Forelimb muscle (tissue), 1 donor: ENCODE results near the gene HUNK. TPM values are rescaled to one million over a fixed set of nuclear protein-coding genes. Genes with fewer than 3 reads are reported as not detected.

ENCODE experiments used
- DNase-seq: peaks from one replicate; pipeline ENCODE4 v3.0.0-alpha.2; 2013; ENCODE audit warnings: low read depth
- polyA plus RNA-seq: library from polyadenylated mRNA; unstranded; fragments of 120-200 nt; gene quantifications from one replicate; pipeline ENCODE4 v1.2.1, GENCODE V29; 2013; ENCODE audit not compliant: insufficient read length

HUNK gene
- polyA plus RNA-seq, 1 donor: 5.0 TPM

DNA sequence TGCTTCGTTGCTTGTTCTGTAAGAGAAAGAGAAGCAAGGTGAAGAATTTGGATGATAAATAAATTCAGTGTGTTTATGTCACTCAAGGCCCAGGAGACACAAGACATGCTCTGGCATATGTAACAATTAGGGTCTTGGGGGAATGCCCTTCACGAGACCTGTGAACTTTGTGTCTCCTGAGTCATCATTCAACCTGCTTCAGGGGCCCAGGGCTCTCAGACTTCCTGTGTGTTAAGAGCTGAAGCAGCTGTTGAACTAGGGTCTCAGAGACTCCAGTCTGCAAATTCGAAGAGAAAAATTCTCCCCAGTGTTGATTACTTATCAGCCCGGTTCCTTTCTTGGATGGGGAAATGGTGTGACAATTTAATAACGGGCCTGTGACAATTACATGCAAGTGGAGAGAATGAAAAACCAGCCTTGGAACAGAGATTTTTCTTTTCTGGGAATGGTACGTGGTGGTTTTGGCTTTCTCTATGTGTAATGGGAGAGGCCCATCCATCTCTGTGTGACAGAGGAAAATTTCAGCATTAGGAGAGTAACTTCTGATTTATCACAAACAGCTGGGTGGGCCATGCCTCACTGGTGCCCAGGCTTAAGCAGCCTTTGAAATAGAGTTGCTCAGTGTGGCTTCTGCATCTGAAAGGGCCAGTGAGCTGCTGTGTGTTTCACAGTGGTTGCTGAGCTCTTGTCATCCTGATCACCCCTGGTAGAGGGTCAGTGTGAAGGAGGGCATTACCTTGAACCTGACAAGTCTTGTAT lies 22.4 kb downstream of the HUNK start:
- no peak for DNase-seq

DNA sequence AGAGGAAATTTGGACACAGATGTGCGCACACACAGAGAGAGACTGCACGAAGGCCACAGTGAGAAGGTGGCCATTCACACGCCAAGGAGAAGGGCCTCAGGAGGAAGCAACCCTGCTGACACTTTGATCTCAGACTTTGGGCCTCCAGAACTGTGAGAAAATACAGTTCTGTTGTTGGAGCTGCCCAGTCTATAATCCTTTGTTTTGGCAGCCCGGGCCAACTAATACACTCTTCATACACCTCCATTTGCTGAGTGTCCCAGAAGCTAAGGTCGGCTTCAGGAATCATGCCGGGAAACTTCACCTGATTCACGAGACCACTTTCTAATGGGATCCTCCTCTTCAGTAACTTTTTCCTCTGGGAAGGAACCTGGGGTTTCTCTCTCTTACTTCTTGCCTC lies 23.2 kb downstream of the HUNK start:
- no peak for DNase-seq

DNA sequence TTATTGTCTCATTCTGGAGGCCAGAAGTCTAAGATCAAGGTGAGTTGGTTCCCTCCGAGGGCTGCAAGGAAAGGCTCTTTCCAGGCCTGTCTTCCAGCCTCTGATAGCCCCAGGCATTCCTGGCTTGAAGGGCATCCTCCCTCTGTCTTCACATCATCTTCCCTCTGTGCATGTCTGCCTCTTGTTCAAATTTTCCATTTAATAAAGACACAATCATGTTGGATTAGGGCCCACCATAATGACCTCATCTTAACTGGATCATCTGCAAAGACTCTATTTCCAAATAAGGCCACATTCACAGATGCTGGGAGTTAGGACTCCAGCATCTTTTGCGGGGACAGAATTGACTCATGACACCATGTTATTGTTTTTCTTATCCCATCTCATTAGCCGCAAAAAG lies 24.5 kb downstream of the HUNK start:
- DNase-seq: peak; percentile 71

DNA sequence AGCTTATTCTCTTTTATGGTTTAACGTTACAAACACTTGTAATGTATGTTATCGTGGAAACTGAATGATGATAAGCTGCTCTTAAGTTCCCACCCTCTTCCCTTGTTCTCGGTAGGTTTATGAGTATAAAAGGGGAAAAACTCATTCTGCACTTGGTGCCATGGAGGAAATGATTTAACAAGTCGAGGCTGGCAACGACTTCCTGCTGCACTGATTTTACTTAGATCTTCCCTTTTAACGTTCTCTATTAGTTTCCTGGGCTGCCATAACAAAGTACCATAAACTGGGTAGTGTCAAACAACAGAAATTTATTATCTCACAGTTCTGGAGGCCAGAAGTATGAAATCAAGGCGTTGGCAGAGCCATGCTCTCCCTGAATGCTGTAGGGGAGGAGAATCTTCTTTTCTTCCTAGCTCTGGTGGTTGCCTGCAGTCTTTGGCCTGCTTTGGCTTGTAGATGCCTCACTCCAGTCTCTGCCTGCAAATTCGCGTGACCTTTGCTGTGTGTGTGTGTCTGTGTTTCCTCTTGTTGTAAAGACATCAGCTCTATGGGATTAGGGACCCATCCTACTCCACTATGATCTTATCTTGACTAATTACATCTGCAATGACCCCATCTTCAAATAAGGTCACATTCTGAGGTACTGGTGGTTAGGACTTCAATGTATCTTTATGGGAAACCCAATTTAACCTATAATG lies 26.3 kb downstream of the HUNK start:
- no peak for DNase-seq

DNA sequence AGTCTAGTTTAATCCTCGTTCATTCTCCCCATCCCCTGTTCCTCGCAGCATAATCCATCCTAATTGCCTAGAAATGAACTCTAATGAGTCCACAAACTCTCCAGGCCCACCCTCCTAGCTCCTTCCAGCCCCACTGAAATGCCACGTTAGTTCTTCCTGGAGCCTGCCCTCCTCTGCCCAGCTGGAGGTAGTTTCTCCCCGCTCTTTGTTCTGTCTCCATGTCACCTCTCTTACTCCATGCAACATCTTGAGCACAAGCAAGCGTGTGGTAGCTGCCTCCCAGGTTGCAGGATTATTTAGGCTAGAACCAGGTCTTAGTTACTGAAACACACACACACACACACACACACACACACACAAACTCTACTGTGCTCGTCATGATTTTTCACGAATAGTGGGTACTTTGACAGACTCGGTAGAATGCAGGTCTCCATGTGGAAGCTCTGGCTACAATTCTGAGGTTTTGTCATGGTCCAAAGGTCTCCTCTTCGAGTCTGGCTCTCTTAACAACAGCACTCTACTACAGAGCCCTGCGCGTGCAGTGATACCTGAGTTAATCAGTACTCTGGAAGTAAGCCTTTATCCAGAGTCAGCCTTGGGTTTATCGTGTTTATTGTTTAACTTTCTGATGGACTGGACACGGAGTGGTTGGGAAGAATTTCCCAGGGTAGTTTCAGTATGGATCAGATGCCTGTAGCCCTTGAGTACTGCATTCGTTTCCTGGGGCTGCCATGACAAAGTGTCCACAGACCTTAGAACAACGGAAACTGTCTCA lies 27.5 kb downstream of the HUNK start:
- no peak for DNase-seq

DNA sequence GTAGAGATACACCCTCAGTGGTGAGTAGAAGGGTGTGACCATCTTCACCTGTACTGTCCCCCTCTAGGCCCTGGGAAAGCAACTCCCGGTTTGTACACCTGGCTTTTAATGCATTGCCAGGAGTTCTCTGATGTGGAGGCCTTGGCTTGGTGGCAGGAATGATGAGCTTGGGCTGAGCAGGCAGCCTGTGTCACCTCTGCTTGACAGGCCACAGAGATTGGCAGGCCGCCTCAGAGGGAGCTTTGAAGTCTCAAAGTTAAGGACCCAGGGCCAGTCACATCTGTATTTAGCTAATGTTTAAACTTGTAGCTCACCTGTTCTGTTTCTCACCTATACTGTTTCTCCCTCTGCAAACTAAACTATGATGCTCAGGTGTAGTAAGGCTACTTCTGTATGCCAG lies 28.5 kb downstream of the HUNK start:
- no peak for DNase-seq

DNA sequence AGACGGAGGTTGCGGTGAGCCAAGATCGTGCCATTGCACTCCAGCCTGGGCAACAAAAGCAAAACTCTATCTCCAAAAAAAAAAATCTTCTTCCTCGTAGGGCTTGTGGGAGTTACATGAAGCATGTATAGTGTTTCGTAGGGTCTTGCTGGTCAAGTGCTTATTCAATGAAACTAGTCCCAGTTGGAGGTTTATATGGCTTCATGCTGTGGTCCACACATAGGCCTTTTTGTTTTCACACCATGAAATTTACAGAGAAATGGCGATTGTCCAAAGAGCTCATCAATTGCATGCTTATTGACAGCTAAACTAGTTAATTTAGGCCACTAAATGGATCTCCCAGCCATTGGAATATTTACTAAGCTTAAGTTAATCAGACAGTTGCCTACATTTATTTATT lies 29.6 kb downstream of the HUNK start:
- no peak for DNase-seq

DNA sequence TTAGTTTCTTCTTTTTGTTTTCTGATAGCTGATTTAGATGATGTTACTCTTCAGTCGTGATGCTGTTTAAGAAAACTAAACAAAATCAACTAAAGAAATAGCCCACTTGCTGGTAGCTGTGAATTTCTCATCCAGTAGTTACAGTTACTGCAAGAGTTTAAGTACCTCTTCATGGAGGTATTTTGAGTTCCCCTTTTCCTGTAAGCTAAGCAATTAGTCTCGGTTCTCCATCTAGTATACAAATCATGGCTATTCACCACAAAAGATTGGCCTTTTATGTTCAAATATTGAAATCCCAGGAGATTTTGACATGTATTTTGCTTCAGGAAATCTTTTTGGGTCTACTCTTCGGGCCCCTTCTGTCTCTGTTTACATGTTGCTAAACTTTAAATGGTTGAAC lies 31.1 kb downstream of the HUNK start:
- no peak for DNase-seq

DNA sequence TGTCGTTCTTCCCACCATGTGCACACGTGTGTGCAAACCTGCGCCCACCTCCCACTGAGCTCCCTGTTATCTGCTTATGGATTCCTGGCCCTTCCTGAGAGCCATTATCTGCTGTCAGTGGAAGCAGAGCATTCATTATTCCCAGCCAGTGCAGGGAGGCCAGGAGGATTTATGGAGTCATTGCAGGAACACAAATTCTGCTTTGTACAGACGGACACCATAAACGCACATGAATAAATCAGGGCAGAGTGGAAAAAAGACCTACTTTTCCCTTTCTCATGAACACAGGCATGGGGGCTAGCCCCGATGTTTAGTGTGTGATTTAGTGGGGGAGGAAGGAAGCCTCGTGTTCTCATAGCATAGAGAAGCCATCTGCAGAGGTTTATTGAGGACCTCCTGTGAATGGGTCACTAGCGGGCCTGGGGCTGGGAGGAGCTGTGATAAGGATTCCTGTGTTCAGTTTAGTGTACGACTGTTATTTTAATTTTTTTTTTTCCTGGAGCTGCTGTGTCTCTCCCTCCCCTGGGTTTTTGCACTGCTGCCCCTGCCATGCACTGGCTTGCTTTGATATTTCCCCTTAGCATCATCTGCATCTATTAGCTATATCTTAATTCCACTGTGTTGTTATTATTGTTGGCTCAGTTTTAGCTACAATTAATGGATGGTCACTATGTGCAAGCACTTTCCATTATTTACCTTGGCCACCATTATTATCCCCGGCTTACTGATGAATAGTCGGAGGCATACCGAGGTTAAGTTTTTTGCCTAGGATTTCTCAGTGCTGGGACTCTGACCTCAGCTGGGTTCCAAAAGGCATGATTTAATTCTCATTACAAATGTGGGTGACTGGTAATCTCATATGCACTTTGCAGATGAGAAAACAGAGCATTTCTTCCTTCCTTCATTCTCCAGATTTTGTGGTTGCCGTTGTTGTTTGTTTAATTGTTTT lies 33.0 kb downstream of the HUNK start:
- DNase-seq: no peak

DNA sequence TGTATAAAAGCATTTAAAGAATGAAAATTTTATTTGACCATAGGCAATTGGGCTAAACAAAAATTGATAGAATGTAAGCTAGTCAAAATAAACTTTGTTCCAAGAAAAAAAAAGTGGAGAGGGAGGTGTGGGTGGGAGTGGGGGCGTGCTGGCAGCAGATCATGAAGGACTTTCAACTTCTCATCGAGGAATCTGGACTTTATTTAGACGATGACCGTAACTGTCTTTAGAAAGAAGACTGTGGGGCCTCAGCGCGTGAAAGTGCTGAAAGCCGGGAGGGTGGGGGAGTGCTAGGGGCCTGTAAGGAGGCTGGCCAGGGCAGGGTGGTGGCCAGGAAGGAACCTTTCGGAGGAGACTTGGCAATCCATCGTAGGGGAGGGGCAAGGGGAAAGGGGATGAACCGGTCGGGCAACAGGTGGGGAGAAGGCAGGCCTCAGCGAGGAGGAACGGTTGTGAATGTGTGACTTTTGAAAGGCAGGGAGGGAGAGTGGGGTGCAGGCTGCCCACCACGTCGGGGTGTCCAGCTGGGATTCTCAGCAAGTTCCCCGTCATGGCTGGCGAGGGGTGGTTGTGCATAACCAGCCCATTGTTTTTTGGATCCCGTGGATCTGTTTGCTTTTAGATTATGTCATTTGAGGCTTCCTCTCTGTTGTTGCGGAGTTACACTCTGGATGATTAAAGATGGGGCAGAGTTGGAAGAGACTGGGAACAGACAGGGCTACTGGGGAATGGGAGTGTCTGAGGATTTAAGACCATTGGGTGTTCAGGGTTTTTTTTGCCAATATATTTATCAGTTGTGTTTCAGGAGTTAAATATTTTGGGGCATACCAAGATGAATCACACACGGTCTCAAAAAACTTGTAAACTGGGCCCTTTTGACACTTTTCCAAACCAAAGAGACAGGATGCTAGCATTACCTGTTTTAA lies 35.5 kb downstream of the HUNK start:
- no peak for DNase-seq

DNA sequence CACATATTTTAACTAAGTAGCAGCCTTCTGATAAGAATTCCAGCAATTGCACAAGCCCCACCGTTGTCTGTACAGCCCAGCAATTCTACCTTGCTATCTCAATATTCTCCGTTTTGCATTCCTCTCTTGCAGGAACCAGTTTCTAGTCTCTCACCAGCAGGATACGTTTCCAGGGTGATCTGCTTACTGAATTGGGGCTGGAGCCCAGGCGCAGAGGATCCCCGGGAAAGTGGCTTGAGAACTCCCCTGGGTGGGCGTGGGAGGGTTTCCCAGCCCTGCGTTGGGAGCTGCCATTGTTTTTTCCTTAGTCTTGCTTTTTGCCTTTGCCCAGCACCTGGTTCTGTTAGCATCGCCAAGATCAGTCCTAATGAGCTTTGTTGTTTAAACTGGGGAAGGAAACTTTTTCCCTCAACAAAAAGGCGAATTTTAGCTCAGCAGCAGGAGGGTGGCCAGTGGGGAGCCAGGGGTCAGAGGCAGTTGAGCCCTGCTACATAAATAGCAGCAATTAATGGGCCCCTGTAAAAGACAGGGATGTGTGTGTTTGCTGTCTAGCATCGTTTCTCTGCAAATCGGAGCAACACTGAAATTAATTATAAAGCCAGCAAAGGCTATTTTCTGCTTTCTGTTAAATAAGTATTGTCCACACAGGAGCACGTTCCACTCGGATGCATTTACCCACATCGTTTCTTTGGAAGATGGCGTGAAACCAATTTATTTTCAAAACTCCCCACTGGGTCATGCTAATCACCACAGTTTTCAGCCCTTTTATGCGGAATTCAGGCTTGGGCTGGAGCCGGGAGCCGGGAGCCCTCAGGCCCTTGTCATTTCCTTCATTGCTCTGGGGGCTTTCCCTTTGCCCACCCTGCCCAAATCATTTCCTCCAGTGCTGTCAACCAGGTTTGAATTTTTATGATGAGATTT lies 36.6 kb downstream of the HUNK start:
- no peak for DNase-seq

DNA sequence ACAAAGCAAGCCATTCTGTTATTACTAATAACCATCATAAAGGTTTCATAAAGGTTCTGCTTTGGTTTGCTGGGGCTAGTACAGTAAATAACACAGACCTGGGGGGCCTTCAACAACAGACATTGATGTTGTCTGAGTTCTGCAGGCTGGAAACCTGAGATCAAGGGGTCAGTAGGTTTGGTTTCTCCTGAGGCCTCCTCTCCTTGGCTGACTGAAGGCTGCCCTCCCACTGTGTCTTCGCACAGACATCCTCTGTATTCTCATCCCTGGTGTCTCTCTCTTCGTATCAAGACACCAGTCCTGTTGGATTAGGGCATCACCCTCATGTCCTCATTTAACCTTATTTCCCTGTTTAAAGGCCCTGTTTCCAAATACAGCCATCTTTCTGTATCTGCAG lies 37.3 kb downstream of the HUNK start:
- DNase-seq: no peak

DNA sequence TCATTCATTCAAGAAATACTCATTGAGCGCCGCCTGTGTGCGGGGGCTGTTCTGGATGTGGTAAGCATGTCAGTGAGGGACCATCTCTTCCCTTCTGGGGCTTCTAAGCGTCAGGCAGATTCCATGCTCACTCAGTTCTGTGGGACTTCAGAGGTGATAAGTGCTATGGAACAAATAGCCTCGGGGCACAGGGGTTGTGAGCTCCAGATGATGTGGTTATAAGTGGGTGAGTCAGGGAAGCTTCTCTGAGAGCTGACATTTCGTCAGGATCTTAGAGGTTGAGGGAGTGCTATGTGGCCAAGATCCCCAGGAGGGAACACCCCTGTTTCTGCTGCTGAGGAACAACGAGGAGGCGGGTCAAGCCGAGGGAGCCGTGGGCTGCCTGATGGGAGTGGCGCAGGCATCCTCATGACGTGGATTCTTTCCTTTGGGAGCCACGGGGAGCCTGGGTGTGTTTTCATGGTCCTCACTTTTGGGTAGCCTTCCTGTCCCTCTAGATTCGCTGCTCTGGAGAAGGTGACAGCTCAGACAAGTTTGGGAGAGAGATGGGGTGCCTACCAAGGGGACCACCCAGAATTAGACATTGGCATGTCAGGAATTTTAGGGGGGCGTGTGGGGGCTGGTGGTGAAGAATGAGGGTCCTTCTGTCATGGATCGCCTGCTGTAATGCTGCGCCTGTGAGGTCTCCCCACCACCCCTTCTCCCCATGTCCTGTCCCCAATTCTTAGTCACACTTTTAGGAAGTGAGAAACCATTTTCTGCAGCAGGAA lies 38.5 kb downstream of the HUNK start:
- no peak for DNase-seq

DNA sequence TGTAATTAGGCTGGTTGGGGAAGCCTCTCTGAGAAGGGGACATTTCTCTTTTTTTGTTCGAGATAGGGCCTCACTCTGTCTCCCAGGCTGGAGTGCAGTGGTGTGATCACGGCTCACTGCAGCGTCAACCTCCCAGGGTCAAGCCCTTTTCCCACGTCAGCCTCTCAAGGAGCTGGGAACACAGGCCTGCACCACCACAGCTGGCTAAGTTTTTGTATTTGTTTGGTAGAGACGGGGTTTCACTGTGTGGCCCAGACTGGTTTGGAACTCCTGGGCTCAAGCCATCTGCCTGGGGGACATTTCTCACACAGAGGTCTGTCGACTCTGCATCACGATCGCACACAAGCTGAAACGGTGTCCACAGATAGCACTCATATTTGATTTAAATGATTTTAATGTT lies 39.7 kb downstream of the HUNK start:
- no peak for DNase-seq

DNA sequence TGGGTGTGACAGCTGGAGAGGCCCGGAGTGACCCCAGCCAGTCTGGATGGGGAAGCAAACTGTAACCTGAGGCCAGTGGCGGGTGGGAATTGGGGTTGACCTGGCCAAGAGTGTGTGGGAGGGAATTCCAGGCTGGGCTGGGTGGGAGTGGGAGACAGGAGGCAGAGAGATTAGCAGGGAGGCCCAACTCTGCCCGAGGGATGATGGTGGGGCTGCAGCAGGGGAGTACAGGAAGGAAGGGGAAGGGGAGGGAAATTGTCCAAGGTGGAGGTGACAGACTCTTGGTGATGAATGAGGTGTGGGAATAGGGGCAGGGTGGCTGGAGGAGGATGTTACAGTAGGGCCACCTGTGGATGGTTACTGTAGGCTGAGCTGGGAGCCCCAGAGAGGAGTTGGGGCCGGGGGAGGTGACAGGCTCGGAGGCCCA lies 40.4 kb downstream of the HUNK start:
- DNase-seq: no peak

DNA sequence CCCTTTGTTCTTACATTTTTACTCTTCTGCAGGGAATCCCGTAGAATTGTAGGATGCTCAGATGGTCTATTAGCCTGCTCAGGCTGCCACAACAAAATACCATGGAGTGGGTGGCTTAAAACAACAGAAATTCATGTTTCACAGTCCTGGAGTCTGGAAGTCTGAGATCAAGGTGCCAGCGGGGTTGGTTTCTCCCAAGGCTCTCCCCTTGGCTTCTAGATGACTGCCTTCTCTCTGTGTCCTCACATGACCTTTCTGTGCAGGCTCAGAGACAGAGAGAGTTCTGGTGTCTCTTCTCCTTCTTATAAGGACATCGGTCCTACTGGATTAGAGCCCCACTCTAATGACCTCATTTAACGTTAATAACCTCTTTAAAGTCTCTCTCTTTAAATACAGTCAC lies 41.7 kb downstream of the HUNK start:
- no peak for DNase-seq

DNA sequence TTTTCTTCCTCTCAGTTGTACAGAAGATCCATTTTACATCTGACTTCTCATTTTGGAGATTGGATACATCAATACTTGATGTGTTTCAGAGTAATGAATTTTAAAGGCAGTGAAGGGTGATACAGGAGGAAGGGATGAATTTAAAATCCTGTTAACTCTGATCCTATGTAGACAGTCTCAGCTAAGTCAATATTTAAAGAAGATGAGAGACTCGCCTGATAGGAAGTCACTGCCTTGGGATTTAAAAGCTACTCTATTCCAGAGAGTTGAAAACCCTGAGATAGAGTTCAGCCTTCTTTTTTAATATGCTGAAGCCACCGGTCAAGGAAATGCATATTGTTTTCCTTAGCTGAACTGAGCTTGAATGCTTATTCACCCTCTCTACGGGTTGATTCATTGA lies 42.7 kb downstream of the HUNK start:
- DNase-seq: no peak

DNA sequence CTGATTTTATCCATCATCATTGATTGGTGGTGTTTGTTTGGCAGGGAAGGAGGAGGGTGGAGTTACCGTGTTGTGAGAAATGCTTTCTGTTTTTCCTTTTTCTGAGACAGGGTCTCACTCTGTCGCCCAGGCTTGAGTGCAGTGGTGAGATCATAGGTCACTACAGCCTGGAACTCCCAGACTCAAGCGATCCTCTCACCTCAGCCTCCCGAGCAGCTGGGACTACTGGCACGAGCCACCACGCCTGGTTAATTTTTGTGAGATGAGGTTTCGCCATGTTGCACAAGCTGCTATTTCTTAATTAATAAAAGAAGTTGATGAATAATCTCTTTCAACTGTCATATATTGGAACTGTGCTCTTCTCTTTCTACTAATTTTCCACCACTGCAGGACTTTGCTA lies 44.3 kb downstream of the HUNK start:
- DNase-seq: no peak
